IPS-18c (cell line): ENCODE data around the gene ASB7.

Experiments
- H3K4me3 ChIP-seq: 2 replicates; pipeline ENCODE4 v1.7.0; 2013; ENCODE audit warnings: low read depth, mild to moderate bottlenecking, low read length, moderate library complexity; ENCODE audit not compliant: insufficient read depth
- H3K9me3 ChIP-seq: one replicate; pipeline ENCODE4 v1.6.1; 2013; ENCODE audit warnings: mild to moderate bottlenecking, low read length, moderate library complexity; ENCODE audit not compliant: control insufficient read depth, insufficient read depth

Gene ASB7

DNA sequence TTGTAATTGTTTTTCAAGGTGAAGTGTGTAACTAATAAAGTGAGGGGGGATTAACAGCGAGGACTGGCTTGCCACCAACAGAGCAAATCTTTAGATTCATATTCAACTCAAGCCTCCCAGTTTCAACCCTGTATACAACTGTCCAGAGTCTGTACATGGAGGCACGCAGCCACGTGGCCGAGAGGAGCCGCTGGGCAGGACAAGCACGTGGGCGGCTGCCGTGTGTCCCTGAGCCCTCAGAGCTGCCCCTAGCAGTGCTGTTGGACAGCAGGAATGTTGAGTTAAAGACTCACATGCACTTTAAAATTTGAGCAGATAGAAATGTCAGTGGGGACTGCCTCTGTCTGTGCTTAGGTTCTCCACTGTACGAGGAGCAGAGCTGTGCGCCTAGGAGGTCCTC is 29.4 kb downstream of the ASB7 start:
- no peaks in the 10 kb centered on the region for H3K9me3 ChIP-seq

DNA sequence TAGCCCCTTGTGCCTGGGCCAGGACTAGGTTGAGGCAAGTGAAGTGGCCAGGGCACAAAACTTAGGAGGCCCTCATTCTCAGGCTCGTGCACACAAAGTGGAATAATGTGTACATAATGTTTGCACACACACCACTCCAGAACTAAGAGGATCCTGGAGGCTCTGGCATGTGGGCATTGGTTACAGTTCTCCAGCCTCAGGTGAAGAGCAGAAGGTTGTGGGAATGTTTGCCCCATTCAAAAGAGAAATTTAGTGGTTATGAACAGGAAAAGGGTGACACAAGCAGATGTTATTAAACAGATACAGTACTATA is 31.3 kb downstream of the ASB7 start:
- H3K4me3 ChIP-seq = no peak overlapping the region
- no peaks in the 10 kb centered on the region for H3K9me3 ChIP-seq

More for the DNA sequence above, 29.4 kb downstream of the ASB7 start:
- no peak overlapping the region for H3K4me3 ChIP-seq

DNA sequence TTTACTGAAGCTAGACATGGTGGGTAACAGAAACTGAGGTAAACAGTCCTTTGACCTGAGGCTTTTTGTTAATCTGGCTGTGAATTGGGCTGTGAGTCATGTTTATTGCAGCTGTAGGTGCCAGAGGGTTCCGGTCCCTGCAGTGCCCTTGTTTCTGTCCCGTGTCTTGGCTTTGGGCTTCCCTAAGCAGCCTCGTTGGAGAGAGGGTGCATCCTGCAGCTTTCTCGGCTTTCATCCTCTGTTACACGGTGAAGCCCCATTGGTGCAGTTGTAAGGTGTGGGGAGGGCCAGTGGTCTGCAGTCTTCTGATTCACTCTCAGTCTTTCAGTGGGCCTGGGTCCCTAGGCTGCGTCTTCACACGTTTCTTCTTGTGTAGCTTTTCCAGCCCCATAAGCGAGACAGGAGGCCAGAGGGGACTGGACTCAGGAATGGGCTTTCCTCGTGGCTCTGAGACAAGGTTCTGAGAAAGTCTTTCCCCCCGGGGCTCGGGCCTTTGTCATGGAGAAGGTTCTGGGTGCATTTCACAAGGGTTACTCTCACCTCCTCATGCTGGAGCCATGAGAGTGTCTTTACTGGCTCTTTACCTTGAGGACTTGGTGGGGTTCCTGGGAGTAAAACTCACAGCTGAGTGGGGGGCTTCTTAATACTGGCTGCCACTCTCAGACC is 33.1 kb downstream of the ASB7 start:
- H3K4me3 ChIP-seq = no peak overlapping the region

DNA sequence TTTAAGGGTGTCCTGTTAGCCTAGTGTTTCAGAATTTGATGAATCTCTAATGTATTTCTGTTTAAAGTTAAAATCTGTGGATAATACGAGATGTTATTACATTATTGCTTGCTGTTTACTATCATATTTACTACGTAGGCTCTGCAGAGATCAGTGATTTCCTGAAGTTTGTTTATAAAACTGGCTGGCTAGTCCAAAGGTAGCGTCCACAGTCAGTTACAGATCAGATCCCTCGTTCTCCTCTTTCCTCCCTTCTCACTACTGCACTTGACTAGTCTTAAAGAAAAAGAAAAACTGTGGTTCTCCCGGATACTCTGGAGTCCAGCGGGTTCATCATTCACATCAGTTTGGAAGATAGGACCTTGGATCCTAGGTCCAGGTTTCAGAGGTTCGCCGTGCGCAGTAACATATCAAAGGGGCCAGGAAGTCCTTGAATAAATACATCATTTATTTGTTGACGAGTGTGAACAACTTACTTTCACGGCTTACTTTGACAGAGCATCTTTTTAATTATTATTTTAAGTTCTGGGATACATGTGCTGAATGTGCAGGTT is 35.9 kb downstream of the ASB7 start:
- H3K4me3 ChIP-seq = no peak overlapping the region
- H3K9me3 ChIP-seq = no peaks in the 10 kb centered on the region

More for the DNA sequence above, 33.1 kb downstream of the ASB7 start:
- no peaks in the 10 kb centered on the region for H3K9me3 ChIP-seq

DNA sequence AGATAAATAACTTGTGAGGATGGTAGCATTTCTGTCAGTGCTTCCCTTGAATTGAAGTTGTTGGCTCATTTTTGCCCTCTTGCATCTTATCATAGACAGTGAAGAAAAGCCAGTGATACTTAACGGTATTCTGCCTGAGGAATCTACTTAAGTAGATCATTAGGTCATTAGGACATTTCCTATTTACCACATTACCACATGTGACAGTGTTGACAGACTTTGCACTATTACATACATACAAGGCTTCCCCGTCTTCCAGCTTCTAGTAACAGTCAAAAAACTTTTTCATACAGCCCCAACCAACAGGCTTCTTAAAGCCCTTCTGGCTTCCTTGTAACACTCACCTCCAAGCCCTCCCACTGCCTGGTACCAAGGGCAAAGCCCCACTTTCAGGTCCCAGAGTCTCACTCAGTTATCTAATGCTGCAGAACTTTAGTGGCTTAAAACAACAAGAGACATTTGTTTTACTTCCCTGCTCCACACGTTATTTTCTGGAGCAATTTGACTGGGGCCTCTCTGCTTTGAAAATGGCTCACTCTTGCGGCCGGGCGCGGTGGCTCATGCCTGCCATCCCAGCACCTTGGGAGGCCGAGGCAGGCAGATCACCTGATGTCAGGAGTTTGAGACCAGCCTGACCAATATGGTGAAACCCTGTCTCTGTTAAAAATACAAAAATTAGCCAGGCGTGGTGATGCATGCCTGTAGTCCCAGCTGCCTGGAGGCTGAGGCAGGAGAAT is 40.0 kb downstream of the ASB7 start:
- H3K4me3 ChIP-seq = no peak overlapping the region
- H3K9me3 ChIP-seq = no peaks in the 10 kb centered on the region

DNA sequence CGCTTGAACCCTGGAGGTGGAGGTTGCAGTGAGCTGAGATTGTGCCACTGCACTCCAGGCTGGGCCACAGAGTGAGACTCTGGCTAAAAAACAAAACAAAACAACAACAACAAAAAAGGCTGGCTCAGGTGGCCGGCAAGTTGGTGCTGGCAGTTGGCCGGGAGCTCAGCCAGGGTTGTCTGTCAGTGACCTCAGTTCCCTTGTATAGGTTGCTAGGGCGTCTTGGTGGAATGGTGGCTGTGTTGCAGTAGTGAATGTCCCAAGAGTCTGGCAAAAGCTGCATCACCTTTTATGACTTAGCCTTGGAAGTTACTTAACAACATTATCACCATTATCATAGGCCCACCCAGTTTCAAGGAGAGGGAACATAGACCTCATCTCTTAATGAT is 40.6 kb downstream of the ASB7 start:
- Histone ChIP-seq H3K9me3 (no peaks in the 10 kb centered on the region), H3K4me3 (no peak overlapping the region)

DNA sequence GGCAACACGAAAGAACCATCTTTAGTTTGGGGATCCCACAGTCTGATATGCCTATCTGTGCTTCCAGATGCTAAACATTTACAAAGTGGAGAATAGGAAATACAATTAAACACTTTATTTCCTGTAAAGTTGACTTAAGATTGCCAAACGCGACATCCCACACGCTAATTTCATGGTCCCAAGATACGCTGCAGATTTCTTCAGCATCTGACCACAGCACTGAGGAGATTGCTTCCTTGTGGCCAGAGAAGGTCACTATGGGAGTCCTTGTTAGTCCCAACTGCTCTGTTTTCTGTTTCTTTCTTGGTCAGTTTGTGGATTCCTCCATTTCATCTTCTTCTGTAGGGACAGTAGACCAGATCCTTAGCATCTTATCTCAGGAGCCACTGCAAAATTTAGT is 43.3 kb downstream of the ASB7 start:
- Histone ChIP-seq H3K9me3 (no peaks in the 10 kb centered on the region), H3K4me3 (no peak overlapping the region)

DNA sequence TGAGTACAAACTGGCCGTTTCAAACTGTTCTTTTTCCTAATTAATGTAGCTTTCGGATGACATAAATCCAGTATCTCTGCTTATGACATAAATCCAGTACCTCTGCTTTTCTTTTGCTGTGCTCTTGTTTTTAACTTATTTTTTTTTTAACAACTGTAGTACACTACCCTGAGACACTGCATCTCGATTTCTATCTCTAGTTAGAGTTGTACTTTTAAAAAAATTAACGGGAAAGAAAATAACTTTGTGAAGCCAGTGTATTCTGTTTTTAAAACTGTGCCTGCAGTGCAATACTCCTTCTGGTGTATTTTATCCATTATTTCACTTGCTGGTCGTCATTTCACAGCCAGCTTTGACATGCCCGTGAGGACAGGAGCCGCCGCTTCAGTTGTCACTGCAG is 46.6 kb downstream of the ASB7 start:
- H3K4me3 ChIP-seq = no peak overlapping the region
- no peaks in the 10 kb centered on the region for H3K9me3 ChIP-seq

DNA sequence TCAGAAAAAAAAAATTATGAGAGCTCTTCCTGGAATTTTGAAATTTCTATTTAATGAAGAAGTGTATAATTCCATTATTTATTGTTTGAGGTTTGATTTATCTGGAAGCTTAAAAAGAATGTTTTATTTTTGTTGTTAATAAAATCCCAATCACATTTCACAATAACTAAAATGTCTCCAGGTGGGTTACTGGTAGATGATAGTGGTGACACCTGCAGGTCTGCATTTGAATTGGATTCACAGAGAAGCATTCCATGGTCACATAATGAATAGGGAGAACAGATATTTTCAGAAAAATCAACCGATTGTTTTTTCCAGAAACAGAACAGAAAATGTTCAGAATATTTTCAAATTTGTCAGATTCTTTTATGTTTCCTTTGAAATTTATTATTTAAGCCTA is 48.3 kb downstream of the ASB7 start:
- no peaks in the 10 kb centered on the region for H3K9me3 ChIP-seq
- no peak overlapping the region for H3K4me3 ChIP-seq

DNA sequence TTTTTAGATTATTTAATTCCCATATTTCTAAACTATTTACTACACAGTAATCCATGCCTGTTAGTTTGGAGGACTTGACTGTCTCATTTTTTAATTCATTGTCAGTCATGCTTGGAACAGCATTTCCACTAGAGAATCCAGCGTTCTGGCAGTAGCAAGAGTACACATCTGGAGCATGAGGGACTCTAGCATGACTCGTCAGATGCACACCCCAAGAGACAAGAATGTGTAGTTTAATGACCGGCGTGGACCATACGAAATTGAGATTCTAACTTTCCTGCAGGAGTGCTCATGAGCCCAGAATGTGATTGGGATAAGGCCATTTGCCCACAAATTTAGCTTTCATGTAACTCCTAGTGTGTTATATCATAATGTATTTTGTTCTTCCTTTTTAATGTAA is 48.9 kb downstream of the ASB7 start:
- Histone ChIP-seq H3K4me3 (no peak overlapping the region), H3K9me3 (no peaks in the 10 kb centered on the region)

DNA sequence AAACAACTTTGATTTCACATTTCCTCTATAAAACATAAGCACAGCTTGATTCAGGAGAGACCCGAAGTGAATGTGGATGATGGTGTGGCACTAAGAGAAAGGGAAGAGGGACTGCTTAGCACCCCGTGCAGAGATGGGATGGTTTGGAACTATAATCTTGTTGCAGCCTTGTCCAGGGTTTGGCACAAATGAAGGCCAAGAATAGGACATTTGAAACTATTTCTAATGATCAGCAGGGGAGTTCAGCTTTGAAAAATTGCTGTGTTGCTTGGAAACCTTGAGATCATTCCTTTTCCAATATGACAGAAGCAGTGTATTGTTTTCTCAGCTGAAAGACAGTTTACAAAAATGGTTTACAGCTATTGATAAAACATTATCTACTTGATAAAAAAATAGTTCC is 49.7 kb downstream of the ASB7 start:
- H3K4me3 ChIP-seq = no peak overlapping the region
- no peaks in the 10 kb centered on the region for H3K9me3 ChIP-seq

DNA sequence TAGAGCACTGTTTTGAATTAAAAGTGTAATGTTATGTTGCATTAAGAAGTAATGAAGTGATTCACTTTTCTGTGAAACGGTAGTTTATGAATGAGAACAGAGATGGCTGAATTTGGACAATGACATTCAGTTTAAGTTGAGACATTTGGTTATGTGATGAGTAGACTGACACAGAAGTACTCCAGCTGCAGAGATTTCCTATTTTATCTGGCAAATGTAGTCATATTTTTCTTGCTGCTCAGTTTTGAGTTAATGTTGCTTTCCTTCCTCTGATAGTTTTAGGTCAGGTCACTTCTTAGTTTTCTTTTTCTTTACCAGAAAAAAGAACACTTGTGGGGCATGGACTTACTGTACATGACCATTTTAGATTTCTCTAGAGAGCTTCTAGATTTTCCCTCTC is 51.2 kb downstream of the ASB7 start:
- Histone ChIP-seq H3K4me3 (no peak overlapping the region), H3K9me3 (no peaks in the 10 kb centered on the region)

DNA sequence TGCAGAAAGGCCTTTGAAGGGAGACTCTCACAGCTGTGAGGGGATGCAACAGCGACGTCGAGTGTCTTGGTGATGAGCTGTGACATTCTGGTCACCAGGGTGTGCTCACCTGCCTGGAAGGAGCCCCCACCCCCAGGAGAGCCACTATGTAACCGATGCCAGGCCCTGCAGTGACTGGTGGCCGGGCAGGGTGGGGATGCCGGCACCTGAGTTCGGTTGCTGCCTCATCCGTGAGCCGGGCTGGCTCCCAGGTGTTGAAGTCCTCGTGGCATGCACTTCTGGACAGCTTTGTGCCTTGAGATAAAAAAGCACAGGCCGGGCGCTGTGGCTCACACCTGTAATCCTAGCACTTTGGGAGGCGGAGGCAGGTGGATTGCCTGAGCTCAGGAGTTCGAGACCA is 56.5 kb downstream of the ASB7 start:
- Histone ChIP-seq H3K9me3 (no peaks in the 10 kb centered on the region), H3K4me3 (no peak overlapping the region)

DNA sequence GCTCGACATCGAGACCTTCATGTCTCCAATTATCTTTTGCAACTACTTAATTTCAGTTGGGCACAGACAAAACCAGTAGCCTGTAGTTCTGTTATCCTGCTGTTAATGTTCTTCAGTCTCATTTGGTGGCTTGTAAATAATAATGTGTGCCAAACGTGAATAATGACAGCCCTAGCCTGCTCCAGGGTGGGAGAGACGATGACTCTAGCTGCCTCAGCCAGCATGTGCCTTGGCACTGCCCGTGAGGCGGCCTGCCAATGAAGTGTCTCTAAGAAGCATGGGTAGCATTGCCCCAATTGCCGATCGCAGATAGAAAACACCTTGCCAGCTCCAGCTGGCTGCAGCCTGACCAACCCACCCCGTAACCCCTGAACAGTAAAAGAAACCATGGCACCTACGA is 58.8 kb downstream of the ASB7 start:
- no peaks in the 10 kb centered on the region for H3K9me3 ChIP-seq
- no peak overlapping the region for H3K4me3 ChIP-seq

DNA sequence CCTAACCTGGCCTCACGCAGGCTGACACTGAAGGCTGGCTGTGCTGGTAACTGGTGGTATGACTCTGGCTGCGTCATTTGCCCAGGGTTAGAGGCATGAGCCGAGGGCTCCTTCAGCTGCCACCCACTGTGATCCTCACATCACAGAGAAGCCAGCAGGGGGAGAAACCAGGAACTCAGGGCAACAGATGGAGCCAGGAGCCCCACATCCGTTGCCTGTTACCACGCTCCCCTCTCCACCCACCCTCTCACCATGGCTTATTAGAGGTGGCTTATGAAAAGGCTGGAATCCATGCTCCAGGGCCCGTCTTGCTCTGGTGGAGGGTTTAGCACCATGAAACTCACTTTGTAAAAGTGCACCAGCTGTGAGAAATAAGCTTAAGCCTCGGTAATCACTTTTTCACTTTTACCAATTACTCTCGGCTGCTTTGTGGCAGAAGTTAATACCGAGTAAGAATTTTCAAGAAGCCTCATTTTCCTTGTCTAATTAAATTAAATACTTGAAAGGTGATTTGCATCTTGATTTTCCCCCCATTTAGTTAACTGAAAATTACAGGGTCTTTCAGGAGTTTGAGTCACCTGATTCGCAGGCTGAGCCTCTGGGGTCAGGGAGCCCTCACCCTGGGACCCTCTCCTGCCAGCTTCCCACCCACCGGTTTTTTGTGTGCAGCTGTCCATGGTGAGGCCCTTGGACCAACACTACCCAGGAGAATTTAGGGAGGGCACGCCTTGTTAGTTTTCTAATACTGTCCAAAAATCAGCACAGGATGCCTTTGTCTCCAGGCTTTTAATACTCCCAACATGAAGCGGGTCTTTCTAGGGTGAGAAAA is 60.9 kb downstream of the ASB7 start:
- Histone ChIP-seq H3K4me3 (no peak overlapping the region), H3K9me3 (no peaks in the 10 kb centered on the region)

DNA sequence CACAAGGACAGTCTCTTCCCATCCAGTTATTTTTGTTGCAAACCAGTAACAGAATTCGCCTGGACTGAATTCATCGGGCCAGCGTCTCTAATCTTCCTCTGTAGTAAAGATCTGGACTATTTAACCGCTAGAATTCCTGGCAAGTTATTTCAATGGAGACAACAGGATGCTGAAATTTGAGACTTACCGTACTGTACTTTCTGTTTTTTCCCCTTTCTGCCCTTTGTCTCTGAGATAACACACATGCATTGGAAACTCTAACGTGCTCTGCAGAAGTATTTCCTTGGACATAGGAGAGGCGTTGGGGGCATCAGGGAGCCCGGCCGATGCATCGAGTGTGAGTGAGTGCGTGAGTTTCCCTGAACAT is 61.5 kb downstream of the ASB7 start:
- Histone ChIP-seq H3K9me3 (no peaks in the 10 kb centered on the region), H3K4me3 (no peak overlapping the region)

DNA sequence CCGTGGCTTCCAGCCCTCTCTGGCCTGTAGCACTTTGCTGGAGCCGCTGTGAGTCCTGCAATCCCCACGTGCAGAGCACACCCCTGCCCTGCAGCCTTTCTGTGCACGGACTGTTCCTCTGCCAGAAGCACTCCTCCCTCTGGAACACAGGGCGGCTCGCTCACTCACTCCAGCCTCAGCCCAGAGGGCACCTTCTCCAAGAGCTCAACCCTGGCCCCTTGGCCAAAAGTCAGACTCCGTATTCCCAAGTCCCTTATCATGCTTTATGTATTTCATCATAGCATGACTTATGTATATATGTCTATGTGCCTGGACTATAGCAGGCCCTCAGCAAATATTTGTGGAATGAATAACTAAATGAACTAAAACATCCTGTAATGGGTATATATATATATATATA is 63.2 kb downstream of the ASB7 start:
- no peaks in the 10 kb centered on the region for H3K9me3 ChIP-seq
- no peak overlapping the region for H3K4me3 ChIP-seq
